OCI-LY7 (cell line): ENCODE results near the gene SPIB. TPM values are rescaled to one million over a fixed set of nuclear protein-coding genes. Genes with fewer than 3 reads are reported as not detected.

Experiments
- BruUV-seq: library from RNA; stranded (reverse); fragments of 400-500 nt; replicated peaks from 2 replicates; lab custom pipeline; 2021; lab: Mats Ljungman, UMichigan
- CTCF ChIA-PET: fragments of 300-600 bp; sonication (Branson Sonifier 250); formaldehyde crosslinking; loops from one replicate; lab custom pipeline; 2022; ENCODE audit warnings: antibody characterized with exemption; ENCODE audit not compliant: unreplicated experiment; lab: Charles Lee
- POLR2A ChIA-PET: fragments of 300-600 bp; sonication (Branson Sonifier 250); formaldehyde crosslinking; loops from one replicate; lab custom pipeline; 2022; ENCODE audit warnings: antibody characterized with exemption; lab: Charles Lee
- DNase-seq: peaks from one replicate; pipeline ENCODE4 v3.0.0-alpha.2; 2015; ENCODE audit warnings: low spot score
- H2AFZ ChIP-seq: fragments of 200-600 bp; sonication (generic), shearing (Covaris generic); 2 replicates; pipeline ENCODE4 v1.6.1; 2014; ENCODE audit warnings: mild to moderate bottlenecking, antibody characterized with exemption, low read length, moderate library complexity
- H3K27ac ChIP-seq: fragments of 200-600 bp; sonication (generic); 2 replicates; pipeline ENCODE4 v1.5.1; 2014; ENCODE audit warnings: mixed run types, low read depth, mild to moderate bottlenecking, moderate library complexity, low read length, inconsistent platforms; ENCODE audit not compliant: poor library complexity, severe bottlenecking
- H3K36me3 ChIP-seq: fragments of 200-600 bp; sonication (generic); 2 replicates; pipeline ENCODE4 v1.6.1; 2014; ENCODE audit warnings: mild to moderate bottlenecking, antibody characterized with exemption, low read length, moderate library complexity, mixed read lengths; ENCODE audit not compliant: insufficient read depth
- H3K4me1 ChIP-seq: fragments of 200-600 bp; sonication (generic); 2 replicates; pipeline ENCODE4 v1.5.1; 2014; ENCODE audit warnings: mild to moderate bottlenecking, low read length; ENCODE audit not compliant: insufficient read depth, poor library complexity, severe bottlenecking
- H3K4me2 ChIP-seq: fragments of 200-600 bp; sonication (generic); 2 replicates; pipeline ENCODE4 v1.6.1; 2014; ENCODE audit warnings: mild to moderate bottlenecking, low read length
- H3K4me3 ChIP-seq: fragments of 200-600 bp; sonication (generic); 2 replicates; pipeline ENCODE4 v1.5.1; 2014; ENCODE audit warnings: mild to moderate bottlenecking, low read depth, low read length; ENCODE audit not compliant: poor library complexity, severe bottlenecking
- H3K79me2 ChIP-seq: fragments of 200-600 bp; sonication (generic); 2 replicates; pipeline ENCODE4 v1.6.1; 2016; ENCODE audit warnings: low read depth, mild to moderate bottlenecking, low read length, moderate library complexity, mixed read lengths; ENCODE audit not compliant: insufficient read depth
- H3K9me2 ChIP-seq: fragments of 200-600 bp; sonication (generic); 2 replicates; pipeline ENCODE4 v1.6.1; 2016; ENCODE audit warnings: mild to moderate bottlenecking, low read length, mixed read lengths; ENCODE audit not compliant: insufficient read depth
- H3K9me3 ChIP-seq: fragments of 200-600 bp; sonication (generic); 2 replicates; pipeline ENCODE4 v1.6.1; 2014; ENCODE audit warnings: mild to moderate bottlenecking, mixed run types, low read length, mixed read lengths
- H4K20me1 ChIP-seq: fragments of 200-600 bp; sonication (generic); 2 replicates; pipeline ENCODE4 v1.6.1; 2014; ENCODE audit warnings: mild to moderate bottlenecking, antibody characterized with exemption, low read length, moderate library complexity, mixed read lengths; ENCODE audit not compliant: insufficient read depth
- EZH2phosphoT487 ChIP-seq: fragments of 200-600 bp; sonication (generic); IDR thresholded peaks from 2 replicates; pipeline ENCODE4 v1.6.1; 2018; ENCODE audit warnings: low read depth, borderline replicate concordance, mild to moderate bottlenecking, mixed run types, antibody characterized with exemption, low read length, moderate library complexity, mixed read lengths
- intact Hi-C: fragments of 100-400 bp; cut with micrococcal nuclease; formaldehyde crosslinking; loops from one replicate; pipeline ENCODE4 v1.10.0; 2022; ENCODE audit not compliant: unreplicated experiment
- total RNA-seq, 2 experiments: library from RNA; depleted of rRNA in 1 of 2; stranded (reverse); fragments of >200 nt in 1 of 2; shearing (Covaris generic) in 1 of 2; gene quantifications; 2 replicates each; pipeline ENCODE4 v1.2.3, GENCODE V29; 2014 to 2022
- TF ChIP-seq, protein P1 (sequence below): fragments of 200-600 bp; sonication (generic); conservative IDR thresholded peaks from 2 replicates; pipeline ENCODE4 v1.5.1; 2014; ENCODE audit warnings: mild to moderate bottlenecking, antibody characterized with exemption, low read length, moderate library complexity, mixed read lengths

The SPIB gene
- total RNA-seq, 2 experiments from 2014 or later: 99.4 to 145 TPM

- no peaks in the 10 kb centered on the region for H3K9me2 ChIP-seq
- TF ChIP-seq, protein P1, sequence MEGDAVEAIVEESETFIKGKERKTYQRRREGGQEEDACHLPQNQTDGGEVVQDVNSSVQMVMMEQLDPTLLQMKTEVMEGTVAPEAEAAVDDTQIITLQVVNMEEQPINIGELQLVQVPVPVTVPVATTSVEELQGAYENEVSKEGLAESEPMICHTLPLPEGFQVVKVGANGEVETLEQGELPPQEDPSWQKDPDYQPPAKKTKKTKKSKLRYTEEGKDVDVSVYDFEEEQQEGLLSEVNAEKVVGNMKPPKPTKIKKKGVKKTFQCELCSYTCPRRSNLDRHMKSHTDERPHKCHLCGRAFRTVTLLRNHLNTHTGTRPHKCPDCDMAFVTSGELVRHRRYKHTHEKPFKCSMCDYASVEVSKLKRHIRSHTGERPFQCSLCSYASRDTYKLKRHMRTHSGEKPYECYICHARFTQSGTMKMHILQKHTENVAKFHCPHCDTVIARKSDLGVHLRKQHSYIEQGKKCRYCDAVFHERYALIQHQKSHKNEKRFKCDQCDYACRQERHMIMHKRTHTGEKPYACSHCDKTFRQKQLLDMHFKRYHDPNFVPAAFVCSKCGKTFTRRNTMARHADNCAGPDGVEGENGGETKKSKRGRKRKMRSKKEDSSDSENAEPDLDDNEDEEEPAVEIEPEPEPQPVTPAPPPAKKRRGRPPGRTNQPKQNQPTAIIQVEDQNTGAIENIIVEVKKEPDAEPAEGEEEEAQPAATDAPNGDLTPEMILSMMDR: no peak
- TF ChIP-seq EZH2phosphoT487: no peak
- no peak overlapping the region for H2AFZ ChIP-seq
- CTCF ChIA-PET: no interaction called here
- peaks cover 4% of the 10 kb centered on the region; the same call in 1 of the 2 replicates for H3K36me3 ChIP-seq
- no peak for DNase-seq
- no peaks in the 10 kb centered on the region for H3K9me3 ChIP-seq
- no peak overlapping the region for H3K4me2 ChIP-seq
- BruUV-seq: no TSS peak
- no peak overlapping the region for H3K4me3 ChIP-seq
- no peak overlapping the region for H3K27ac ChIP-seq
- no peaks in the 10 kb centered on the region for H3K79me2 ChIP-seq
- POLR2A ChIA-PET: interaction anchor here (0.7 kb wide), 2 partner anchors 155 to 1472 kb away, joined by 7 to 8 read pairs; no protein-coding TSS in a partner anchor
- intact Hi-C loops: no loop called here
- H4K20me1 ChIP-seq: no peaks in the 10 kb centered on the region
- H3K4me1 ChIP-seq: no peaks in the 10 kb centered on the region
Observed at GRCh38 chr19:50444059-50444458, 25.3 kb downstream of the SPIB start.

GRCh38 chr19:50447053-50447452 is 28.3 kb downstream of the SPIB start:
- Histone ChIP-seq H3K4me3 (no peak overlapping the region), H3K4me2 (no peak overlapping the region), H3K79me2 (no peaks in the 10 kb centered on the region), H3K9me2 (no peaks in the 10 kb centered on the region), H3K36me3 (peaks cover 4% of the 10 kb centered on the region; the same call in 1 of the 2 replicates), H3K4me1 (no peaks in the 10 kb centered on the region), H2AFZ (no peak overlapping the region), H3K9me3 (no peaks in the 10 kb centered on the region), H3K27ac (no peak overlapping the region), H4K20me1 (no peaks in the 10 kb centered on the region)
- BruUV-seq: no TSS peak
- ChIA-PET POLR2A (no interaction called here), CTCF (no interaction called here)
- no peak for DNase-seq
- TF ChIP-seq, protein P1: no peak
- TF ChIP-seq EZH2phosphoT487: no peak
- intact Hi-C loops: no loop called here

- H3K27ac ChIP-seq: no peak overlapping the region
- peaks cover 4% of the 10 kb centered on the region; the same call in 1 of the 2 replicates for H3K36me3 ChIP-seq
- no peaks in the 10 kb centered on the region for H3K4me1 ChIP-seq
- BruUV-seq: no TSS peak
- H3K9me2 ChIP-seq: no peaks in the 10 kb centered on the region
- no peaks in the 10 kb centered on the region for H3K79me2 ChIP-seq
- POLR2A ChIA-PET: no interaction called here
- H2AFZ ChIP-seq: no peak overlapping the region
- CTCF ChIA-PET: no interaction called here
- intact Hi-C loops: no loop called here
- no peak overlapping the region for H3K4me2 ChIP-seq
- TF ChIP-seq, protein P1: no peak
- TF ChIP-seq EZH2phosphoT487: no peak
- DNase-seq: no peak
- no peak overlapping the region for H3K4me3 ChIP-seq
- H3K9me3 ChIP-seq: no peaks in the 10 kb centered on the region
- no peaks in the 10 kb centered on the region for H4K20me1 ChIP-seq
Observed at GRCh38 chr19:50447750-50448149, 29.0 kb downstream of the SPIB start.
